OCI-LY7 (cell line): ENCODE measurements around the gene PAM16.

Source experiments
- CTCF ChIP-seq: fragments of 200-600 bp; sonication (generic); conservative IDR thresholded peaks from 2 replicates; pipeline ENCODE4 v1.5.1; 2014; ENCODE audit warnings: mild to moderate bottlenecking, antibody characterized with exemption, low read length, moderate library complexity, mixed read lengths
- EZH2phosphoT487 ChIP-seq: fragments of 200-600 bp; sonication (generic); IDR thresholded peaks from 2 replicates; pipeline ENCODE4 v1.6.1; 2018; ENCODE audit warnings: low read depth, borderline replicate concordance, mild to moderate bottlenecking, mixed run types, antibody characterized with exemption, low read length, moderate library complexity, mixed read lengths

GRCh38 chr16:4386951-4387565 is 35.9 kb upstream of the PAM16 start:
- TF ChIP-seq CTCF: no peak
- TF ChIP-seq EZH2phosphoT487: no peak
